Amniotic stem cell (primary cell): ENCODE measurements around the gene NEUROD4.

ENCODE experiments used
- DNase-seq: peaks from one replicate; lab custom pipeline; 2025; lab: John Stamatoyannopoulos, UW

The NEUROD4 gene

DNA sequence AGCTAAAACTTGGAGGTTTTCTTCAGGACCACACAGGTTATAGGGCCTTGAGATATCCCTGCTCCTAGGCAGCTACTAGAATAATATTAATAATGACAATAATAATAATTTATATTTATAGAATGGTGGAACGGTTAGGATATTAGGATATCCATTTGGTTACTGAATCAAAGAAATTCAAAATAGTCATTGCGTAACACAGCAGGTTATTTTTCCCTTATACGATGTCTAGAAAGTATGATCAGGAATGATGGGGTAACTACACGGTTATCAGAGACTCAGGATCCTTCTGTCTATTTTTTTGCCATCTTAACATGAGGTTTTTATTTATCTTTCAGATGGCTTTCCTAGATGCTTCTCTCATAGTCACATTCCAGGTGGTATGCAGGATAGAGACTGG, 39.0 kb downstream of the NEUROD4 start:
- DNase-seq = no peak

DNA sequence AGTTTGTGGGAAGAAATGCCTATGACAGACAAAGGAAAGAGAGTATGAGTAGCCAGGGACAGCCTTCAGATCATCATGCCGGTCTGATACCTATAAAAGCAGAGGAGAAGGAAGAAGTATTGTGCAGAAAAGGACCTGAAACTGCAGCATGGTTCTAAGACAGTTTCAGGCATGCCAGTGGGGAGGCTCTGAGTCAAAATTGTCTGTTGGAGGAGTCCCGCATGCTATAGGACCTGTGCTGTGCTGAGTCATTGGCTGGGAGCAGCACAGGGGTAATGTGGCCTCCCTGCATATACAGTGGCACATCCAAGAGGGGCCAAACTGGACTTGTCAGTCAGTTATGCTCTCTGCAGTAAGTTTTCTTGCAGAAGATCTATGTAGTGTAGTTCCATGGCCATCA, 40.7 kb downstream of the NEUROD4 start:
- no peak for DNase-seq

DNA sequence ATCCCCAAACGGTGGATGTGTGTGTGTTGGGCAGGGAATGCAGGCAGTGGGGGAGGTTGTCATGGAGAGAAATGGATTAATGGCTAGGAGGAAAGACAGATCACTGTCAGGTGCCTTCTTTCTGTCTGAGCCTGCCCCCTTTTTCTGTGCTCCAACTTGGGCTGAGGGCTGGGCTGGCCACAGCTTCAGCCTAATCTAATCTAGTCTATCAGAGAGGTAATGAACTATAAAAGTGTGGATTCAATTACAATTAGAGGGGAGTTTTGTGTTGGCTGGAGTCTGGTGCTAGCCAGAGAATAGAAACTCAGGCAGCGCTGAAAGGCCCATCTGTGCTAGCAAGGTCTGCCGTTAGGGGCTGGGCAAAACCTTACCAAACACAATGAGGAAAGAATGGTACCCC, 41.2 kb downstream of the NEUROD4 start:
- DNase-seq = no peak

DNA sequence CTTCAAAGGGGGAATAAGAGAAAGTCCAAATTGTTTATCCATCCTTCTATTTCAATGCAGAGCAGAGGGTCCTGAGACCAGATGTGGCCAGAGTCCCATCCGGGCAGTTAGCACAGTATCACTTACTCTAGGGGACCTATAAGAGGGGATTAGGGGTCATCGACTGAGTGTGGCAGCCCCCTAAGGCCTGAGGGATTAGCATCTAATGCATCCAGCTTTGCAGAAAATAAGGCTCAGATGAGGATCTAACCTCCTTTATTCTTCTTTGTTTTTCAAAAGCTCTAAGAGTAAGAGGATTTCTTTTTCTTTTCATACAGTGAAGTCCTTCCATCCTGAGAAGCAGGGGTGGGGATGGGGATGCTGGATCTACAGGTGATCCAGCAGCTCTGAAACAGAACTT, 43.5 kb downstream of the NEUROD4 start:
- DNase-seq = no peak

DNA sequence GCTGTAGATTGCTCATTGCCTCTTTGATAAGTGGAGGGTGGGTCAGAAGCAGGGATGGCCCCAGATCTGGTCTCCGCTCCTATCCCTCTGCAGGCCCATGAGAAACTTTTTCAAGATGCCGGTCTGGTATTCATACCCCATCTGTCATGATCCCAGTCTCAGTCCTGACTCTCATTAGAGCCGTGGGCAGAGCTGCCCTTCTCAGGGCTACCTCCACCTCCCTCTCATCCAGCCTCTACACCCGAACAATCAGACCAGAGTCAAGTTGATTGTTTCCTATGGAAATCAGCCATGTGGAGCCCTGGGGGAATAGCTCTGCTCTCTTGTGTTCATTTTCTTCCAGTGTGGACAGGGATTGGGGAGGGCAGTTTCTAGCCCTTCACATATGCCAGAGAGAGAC, 45.8 kb downstream of the NEUROD4 start:
- DNase-seq = no peak

DNA sequence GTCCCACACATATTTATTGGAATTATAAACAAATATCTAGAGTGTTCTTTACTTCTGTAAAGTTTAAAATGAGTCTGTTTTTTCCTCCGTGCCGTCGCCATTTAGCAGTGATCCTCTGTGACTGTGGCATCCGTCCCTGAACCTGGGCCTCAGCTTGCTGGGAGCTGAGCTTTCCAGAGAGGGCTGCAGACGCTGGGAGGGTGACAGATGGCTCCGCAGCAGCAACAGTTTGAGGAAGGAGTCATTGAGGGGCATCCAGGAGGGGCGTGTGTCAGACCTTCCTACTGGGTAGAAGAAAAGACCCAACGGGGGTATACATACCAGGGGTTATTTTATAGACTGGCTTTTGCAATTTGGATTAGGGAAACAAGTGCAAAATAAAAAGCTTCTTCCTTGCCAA, 47.9 kb downstream of the NEUROD4 start:
- DNase-seq = no peak

DNA sequence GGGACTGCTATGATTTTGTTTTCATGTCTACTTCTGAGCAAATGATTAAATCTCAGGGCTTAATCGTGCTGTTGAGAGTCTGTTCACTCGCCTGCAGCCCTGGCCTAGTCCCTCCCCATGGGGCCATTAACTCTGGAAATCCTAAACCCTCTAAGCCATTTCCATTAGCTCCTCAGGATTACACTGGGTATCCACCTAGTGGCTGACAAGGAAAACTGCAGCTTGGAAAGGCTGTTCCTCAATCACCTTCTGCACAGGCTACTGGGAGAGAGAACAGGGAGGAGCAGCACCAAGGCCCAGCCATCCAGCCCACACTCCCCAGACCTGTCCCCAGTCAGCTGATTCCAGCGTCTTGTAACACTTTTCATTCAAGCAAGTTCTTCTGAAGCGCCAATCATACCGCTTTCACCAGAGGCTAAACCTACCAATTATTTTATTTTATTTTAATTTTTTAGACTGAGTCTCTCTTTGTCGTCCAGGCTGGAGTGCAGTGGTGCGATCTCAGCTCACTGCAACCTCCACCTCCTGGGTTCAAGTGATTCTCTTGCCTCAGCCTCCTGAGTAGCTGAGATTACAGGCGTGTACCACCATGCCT, 48.7 kb downstream of the NEUROD4 start:
- DNase-seq = peak; percentile 20

DNA sequence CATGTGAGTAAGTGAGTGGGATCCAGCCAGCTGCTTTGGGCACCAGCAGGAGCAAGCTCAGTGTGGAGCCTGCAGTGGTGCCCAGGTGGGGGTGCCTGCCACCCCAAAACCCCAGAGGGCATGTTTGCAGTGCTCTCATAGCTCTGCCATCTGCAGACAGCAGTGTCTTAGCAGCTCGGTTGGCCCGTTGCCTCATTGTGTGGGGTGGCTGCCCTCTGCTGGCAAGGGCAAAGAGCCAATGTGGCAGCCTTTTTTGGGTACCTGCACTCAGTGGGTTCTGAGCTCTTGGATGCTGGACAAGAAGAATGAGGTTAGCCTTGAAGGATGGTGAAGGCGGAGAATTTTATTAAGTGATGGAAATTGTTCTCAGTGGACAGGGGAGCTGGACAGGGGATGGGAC, 52.3 kb downstream of the NEUROD4 start:
- no peak for DNase-seq

DNA sequence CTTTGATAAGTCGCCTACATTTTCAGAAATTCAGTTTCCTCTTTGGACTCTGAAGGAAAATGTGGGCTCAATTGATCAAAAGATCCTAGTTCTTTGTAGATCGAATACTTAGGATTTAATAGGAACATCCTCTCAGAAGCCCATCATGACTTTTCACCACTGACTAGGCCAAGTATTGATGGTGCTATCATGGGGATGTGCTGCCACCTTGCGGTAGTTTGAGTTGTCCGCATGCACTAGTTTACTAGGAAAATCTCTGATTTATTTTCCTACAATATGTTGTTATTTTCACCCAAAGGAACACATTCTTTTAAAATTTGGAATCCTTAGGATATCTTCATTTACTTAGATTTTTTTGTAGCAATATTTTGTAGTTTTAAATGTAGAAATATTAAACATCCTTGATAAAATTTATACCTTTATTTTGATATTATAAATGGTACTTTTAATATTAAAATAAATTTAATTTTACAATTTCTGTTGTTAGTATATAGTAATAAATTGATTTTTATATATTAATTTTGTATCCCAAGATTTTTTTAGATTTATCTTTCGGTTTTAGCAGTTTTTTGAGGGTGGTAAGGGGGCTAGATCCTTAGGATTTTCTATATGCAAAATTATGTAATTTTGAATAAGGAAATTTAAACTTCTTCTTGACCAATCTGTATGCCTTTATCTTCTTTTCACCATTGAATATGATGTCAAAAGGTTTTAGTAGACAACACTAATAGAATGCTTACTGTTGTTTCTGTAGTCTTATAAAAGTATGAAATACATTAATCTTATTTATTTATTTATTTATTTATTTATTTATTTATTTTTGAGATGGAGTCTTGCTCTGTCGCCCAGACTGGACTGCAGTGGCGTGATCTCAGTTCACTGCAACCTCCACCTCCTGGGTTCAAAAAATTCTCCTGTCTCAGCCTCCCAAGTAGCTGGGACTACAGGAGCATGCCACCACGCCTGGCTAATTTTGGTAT, 53.6 kb downstream of the NEUROD4 start:
- peak; percentile 31 for DNase-seq

DNA sequence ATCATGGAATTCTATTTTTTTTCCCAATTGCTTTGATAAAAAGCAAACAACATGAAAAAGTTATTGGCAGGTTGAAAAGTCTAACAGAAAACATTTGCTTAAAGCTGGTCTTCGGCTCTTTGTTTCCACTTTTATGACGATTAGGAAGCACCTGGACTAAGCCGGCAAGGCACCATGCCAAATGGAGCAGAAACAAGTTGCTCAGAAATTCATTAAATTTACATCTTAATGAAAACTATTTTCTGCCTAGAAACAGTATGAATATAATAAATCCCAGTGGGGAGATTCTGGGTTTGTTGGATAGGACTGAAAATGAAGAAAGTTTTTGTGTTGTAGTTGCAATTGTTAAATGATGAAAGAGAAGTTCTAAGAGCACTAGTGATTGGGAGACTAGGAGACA, 55.0 kb downstream of the NEUROD4 start:
- no peak for DNase-seq
